Suprapubic skin (tissue), 4 donors: ENCODE results near the gene ATOH8. TPM values are rescaled to one million over a fixed set of nuclear protein-coding genes. Genes with fewer than 3 reads are reported as not detected.

ENCODE experiments used
- DNase-seq, 2 donors: peaks; one replicate each; pipeline ENCODE4 v3.0.0-alpha.2; 2019; ENCODE audit warnings: low spot score in 2 of 2
- H3K27ac ChIP-seq: fragments of 200-600 bp; sonication (generic); one replicate; pipeline ENCODE4 v1.5.1; 2019
- H3K27me3 ChIP-seq: fragments of 200-600 bp; sonication (generic); one replicate; pipeline ENCODE4 v1.5.1; 2019
- H3K36me3 ChIP-seq: fragments of 200-600 bp; sonication (generic); one replicate; pipeline ENCODE4 v1.5.1; 2019
- H3K4me1 ChIP-seq: fragments of 200-600 bp; sonication (generic); one replicate; pipeline ENCODE4 v1.5.1; 2019
- H3K4me3 ChIP-seq: fragments of 200-600 bp; sonication (generic); one replicate; pipeline ENCODE4 v1.5.1; 2019; ENCODE audit warnings: mild to moderate bottlenecking
- H3K9me3 ChIP-seq: fragments of 200-600 bp; sonication (generic); one replicate; pipeline ENCODE4 v1.5.1; 2019
- CTCF ChIP-seq, 2 donors: fragments of 200-600 bp in 1 of 2; fragments of 450-650 bp in 1 of 2; sonication (generic) in 1 of 2; IDR thresholded peaks; one replicate each; pipeline ENCODE4 v1.5.1; 2016 to 2019; ENCODE audit warnings: antibody characterized with exemption in 2 of 2, mild to moderate bottlenecking in 1 of 2, moderate library complexity in 1 of 2
- EP300 ChIP-seq: sonication (generic); formaldehyde crosslinking; IDR thresholded peaks from one replicate; pipeline ENCODE4 v1.6.1; 2017; ENCODE audit warnings: antibody characterized with exemption
- POLR2A ChIP-seq, 2 donors: fragments of 450-650 bp; IDR thresholded peaks; one replicate each; pipeline ENCODE4 v1.6.1; 2017; ENCODE audit warnings: antibody characterized with exemption in 2 of 2, mild to moderate bottlenecking in 2 of 2, moderate library complexity in 2 of 2
- POLR2AphosphoS5 ChIP-seq, 3 donors: sonication (generic); formaldehyde crosslinking; IDR thresholded peaks; one replicate each; pipeline ENCODE4 v1.6.1; 2017; ENCODE audit warnings: antibody characterized with exemption in 3 of 3
- WGBS: methylation state at CpG from one replicate; pipeline ENCODE4 v1.1.5; 2018; 5-methylcytosine and 5-hydroxymethylcytosine counted together
- total RNA-seq, 4 donors: library from RNA; depleted of rRNA; stranded (reverse); fragments of >200 nt; gene quantifications; one replicate each; pipeline ENCODE4 v1.1.0, GENCODE V29; 2016

The ATOH8 gene
- total RNA-seq, 4 donors from 2014 or later: 9.7 to 30.3 (median 27.3) TPM

GRCh38 chr2:85714841-85715240 is 39.0 kb upstream of the ATOH8 start:
- Histone ChIP-seq H3K4me1 (peaks cover 43% of the 10 kb centered on the region), H3K36me3 (no peaks in the 10 kb centered on the region), H3K27ac (no peak overlapping the region), H3K9me3 (no peaks in the 10 kb centered on the region), H3K4me3 (no peak overlapping the region), H3K27me3 (no peaks in the 10 kb centered on the region)
- 82% methylated on average over 8 of the region's 8 CpGs for WGBS
- no peak for DNase-seq
- no peak for TF ChIP-seq EP300
- TF ChIP-seq POLR2A (IDR thresholded peaks at IDR 0.05): no peak
- TF ChIP-seq POLR2AphosphoS5 (IDR thresholded peaks at IDR 0.05): no peak
- no peak for TF ChIP-seq CTCF (IDR thresholded peaks at IDR 0.05)

- peak in 1 of 2 donors; percentile 49 for DNase-seq
- Histone ChIP-seq H3K27me3 (no peaks in the 10 kb centered on the region), H3K36me3 (no peaks in the 10 kb centered on the region), H3K27ac (no peak overlapping the region), H3K4me3 (no peak overlapping the region), H3K4me1 (peaks cover 29% of the 10 kb centered on the region), H3K9me3 (no peaks in the 10 kb centered on the region)
- TF ChIP-seq POLR2A (IDR thresholded peaks at IDR 0.05): no peak
- TF ChIP-seq CTCF (IDR thresholded peaks at IDR 0.05): no peak
- no peak for TF ChIP-seq EP300
- TF ChIP-seq POLR2AphosphoS5 (IDR thresholded peaks at IDR 0.05): no peak
- 83% methylated on average over 13 of the region's 13 CpGs for WGBS
These were observed 37.4 kb upstream of the ATOH8 start for GRCh38 chr2:85716346-85716914.

GRCh38 chr2:85717308-85718008 is 36.3 kb upstream of the ATOH8 start:
- Histone ChIP-seq H3K27ac (peak overlapping the region; percentile 63), H3K4me3 (no peak overlapping the region), H3K27me3 (no peaks in the 10 kb centered on the region), H3K4me1 (peaks cover 21% of the 10 kb centered on the region), H3K36me3 (no peaks in the 10 kb centered on the region), H3K9me3 (no peaks in the 10 kb centered on the region)
- peak; percentile 57 to 73 for DNase-seq
- TF ChIP-seq POLR2AphosphoS5 (IDR thresholded peaks at IDR 0.05) (peak in 1 of 3 donors; percentile 92), EP300 (no peak)
- WGBS: 67% methylated on average over 15 of the region's 15 CpGs

GRCh38 chr2:85718009-85718391 is 35.8 kb upstream of the ATOH8 start:
- Histone ChIP-seq H3K4me1 (peaks cover 16% of the 10 kb centered on the region), H3K27ac (no peak overlapping the region)

GRCh38 chr2:85718885-85719492 is 34.8 kb upstream of the ATOH8 start:
- peak in 1 of 2 donors; percentile 69 for DNase-seq
- Histone ChIP-seq H3K4me1 (peaks cover 7% of the 10 kb centered on the region), H3K4me3 (no peak overlapping the region), H3K9me3 (no peaks in the 10 kb centered on the region), H3K36me3 (no peaks in the 10 kb centered on the region), H3K27ac (no peak overlapping the region), H3K27me3 (no peaks in the 10 kb centered on the region)
- TF ChIP-seq POLR2A (IDR thresholded peaks at IDR 0.05) (no peak), EP300 (no peak), CTCF (IDR thresholded peaks at IDR 0.05) (no peak), POLR2AphosphoS5 (IDR thresholded peaks at IDR 0.05) (no peak)
- 93% methylated on average over 10 of the region's 10 CpGs for WGBS

More at GRCh38 chr2:85718009-85718391, 35.8 kb upstream of the ATOH8 start:
- 68% methylated on average over 7 of the region's 7 CpGs for WGBS
- no peak overlapping the region for H3K4me3 ChIP-seq
- no peaks in the 10 kb centered on the region for H3K9me3 ChIP-seq
- no peaks in the 10 kb centered on the region for H3K36me3 ChIP-seq
- H3K27me3 ChIP-seq: no peaks in the 10 kb centered on the region
- DNase-seq: peak in 1 of 2 donors; percentile 55
- no peak for TF ChIP-seq EP300
- TF ChIP-seq POLR2A (IDR thresholded peaks at IDR 0.05): no peak
- TF ChIP-seq CTCF (IDR thresholded peaks at IDR 0.05): no peak
- no peak for TF ChIP-seq POLR2AphosphoS5 (IDR thresholded peaks at IDR 0.05)
